ENCODE data around the gene LEFTY1.

- no peak for TF ChIP-seq POGZ (CRISPR knock-in tag; IDR thresholded peaks at IDR 0.05)
- TF ChIP-seq ZSCAN12 (CRISPR knock-in tag; IDR thresholded peaks at IDR 0.05), result no peak
- no peak for TF ChIP-seq MXD4 (CRISPR knock-in tag; IDR thresholded peaks at IDR 0.05)
- no peak for TF ChIP-seq ARID2 (CRISPR knock-in tag; IDR thresholded peaks at IDR 0.05; ENCODE audit: borderline replicate concordance)
- TF ChIP-seq PCBP2 (optimal IDR thresholded peaks at IDR 0.05; ENCODE audit: low read depth, low read length, poor library complexity, severe bottlenecking), result no peak
- TF ChIP-seq ZNF652 (CRISPR knock-in tag; IDR thresholded peaks at IDR 0.05; ENCODE audit: borderline replicate concordance, low read depth), result no peak
- TF ChIP-seq TP53 (CRISPR knock-in tag; conservative IDR thresholded peaks at IDR 0.05), result no peak
These were observed 37.1 kb downstream of the LEFTY1 start for GRCh38 chr1:225851805-225852204.
